HepG2 (cell line): Measurements from ENCODE around the gene ATP9B. TPM values are rescaled to one million over a fixed set of nuclear protein-coding genes. Genes with fewer than 3 reads are reported as not detected.

Experiments used
- CBFB ChIP-seq: sonication (generic); formaldehyde crosslinking; IDR thresholded peaks from 2 replicates; pipeline ENCODE4 v1.4.0; 2020; ENCODE audit warnings: missing genetic modification reagents
- IKZF4 ChIP-seq: sonication (generic); formaldehyde crosslinking; IDR thresholded peaks from 2 replicates; pipeline ENCODE4 v1.5.1; 2020; ENCODE audit warnings: borderline replicate concordance, mild to moderate bottlenecking, low read depth, missing genetic modification reagents; ENCODE audit errors: not compliant biosample characterization
- KAT8 ChIP-seq: IDR thresholded peaks from 2 replicates; pipeline ENCODE4 v1.6.1; 2016; ENCODE audit warnings: missing genetic modification reagents, missing compliant biosample characterization
- KMT2B ChIP-seq: IDR thresholded peaks from 2 replicates; pipeline ENCODE4 v1.6.1; 2016; ENCODE audit warnings: missing genetic modification reagents, missing compliant biosample characterization
- MIXL1 ChIP-seq: IDR thresholded peaks from 2 replicates; pipeline ENCODE4 v1.6.1; 2016
- POLR2AphosphoS5 ChIP-seq: IDR thresholded peaks from 2 replicates; pipeline ENCODE4 v1.6.1; 2012; ENCODE audit warnings: low read depth, low read length
- TEAD2 ChIP-seq: sonication (generic); formaldehyde crosslinking; IDR thresholded peaks from 2 replicates; pipeline ENCODE4 v1.9.0; 2021; ENCODE audit warnings: missing genetic modification reagents
- TFE3 ChIP-seq: IDR thresholded peaks from 2 replicates; pipeline ENCODE4 v1.6.1; 2016
- THAP9 ChIP-seq: sonication (generic); formaldehyde crosslinking; IDR thresholded peaks from 2 replicates; pipeline ENCODE4; 2020; ENCODE audit warnings: missing genetic modification reagents, mild to moderate bottlenecking, borderline replicate concordance
- TOE1 ChIP-seq: sonication (generic); formaldehyde crosslinking; IDR thresholded peaks from 2 replicates; pipeline ENCODE4 v1.4.0; 2020; ENCODE audit warnings: mild to moderate bottlenecking, missing genetic modification reagents
- ZBTB40 ChIP-seq, 2 experiments: fragments of 450-650 bp in 1 of 2; sonication (generic) in 1 of 2; formaldehyde crosslinking in 1 of 2; IDR thresholded peaks; 2 replicates each; pipeline versions ENCODE4 v1.6.1 to v1.8.0; 2016 to 2022; ENCODE audit warnings: antibody characterized with exemption in 1 of 2, mild to moderate bottlenecking in 1 of 2, missing genetic modification reagents in 1 of 2
- ZNF180 ChIP-seq: sonication (generic); formaldehyde crosslinking; IDR thresholded peaks from 2 replicates; pipeline ENCODE4 v1.4.0; 2020; ENCODE audit warnings: low read depth, missing genetic modification reagents, borderline replicate concordance
- ZNF34 ChIP-seq: sonication (generic); formaldehyde crosslinking; IDR thresholded peaks from 2 replicates; pipeline ENCODE4 v1.4.0; 2020; ENCODE audit warnings: mild to moderate bottlenecking, missing genetic modification reagents, borderline replicate concordance
- ZNF563 ChIP-seq: sonication (generic); formaldehyde crosslinking; IDR thresholded peaks from 2 replicates; pipeline ENCODE4 v1.8.0; 2022; ENCODE audit warnings: mild to moderate bottlenecking, moderate library complexity, missing genetic modification reagents
- polyA plus RNA-seq, 8 experiments: library from polyadenylated mRNA; depleted of rRNA in 3 of 8; stranded (reverse) in 7 of 8; unstranded in 1 of 8; fragments of >200 nt; fragmentation: Illumina TruSeq in 4 of 8; extraction: Trizol in 4 of 8; gene quantifications; 2 replicates each; pipeline versions ENCODE4 v1.2.1 to v1.2.3, GENCODE V29; 2011 to 2016; ENCODE audit warnings: low read depth in 4 of 8, missing spikeins in 1 of 8, mixed read lengths in 1 of 8; ENCODE audit not compliant: insufficient read depth in 1 of 8
- total RNA-seq, 5 experiments: library from RNA; depleted of rRNA; stranded (reverse); fragments of >200 nt; fragmentation: Illumina TruSeq; extraction: Trizol; gene quantifications; 2 replicates each; pipeline ENCODE4 v1.2.3, GENCODE V29; 2016; ENCODE audit warnings: low read depth in 1 of 5

The ATP9B gene
- total and polyA plus RNA-seq, 2 of the 13 experiments (the other 11 are each of a cell fraction or from before 2014, with no cell fraction given): 10.8 to 11.3 TPM

GRCh38 chr18:79068937-79069716, at the start of gene ATP9B (continued):
- TF ChIP-seq ZBTB40 (IDR thresholded peaks at IDR 0.05) (no peak), ZBTB40 (CRISPR knock-in tag; IDR thresholded peaks at IDR 0.05) (0 out of 2 replicates have a peak, but pooled peaks have one; percentile 20), MIXL1 (CRISPR knock-in tag) (no peak), CBFB (CRISPR knock-in tag) (0 out of 2 replicates have a peak, but pooled peaks have one; percentile 47), KMT2B (peak; percentile 80), KAT8 (CRISPR knock-in tag) (peak; percentile 92), ZNF563 (CRISPR knock-in tag) (peak; percentile 91; the same call in 1 of the 2 replicates), THAP9 (CRISPR knock-in tag) (peak; percentile 92), ZNF180 (CRISPR knock-in tag) (no peak), TFE3 (0 out of 2 replicates have a peak, but pooled peaks have one; percentile 13), IKZF4 (CRISPR knock-in tag) (peak; percentile 69), ZNF34 (CRISPR knock-in tag) (peak; percentile 96; the same call in 1 of the 2 replicates), TEAD2 (CRISPR knock-in tag) (no peak), TOE1 (CRISPR knock-in tag) (no peak), POLR2AphosphoS5 (peak; percentile 52)
